K562 (cell line): ENCODE measurements around the gene IFNGR1. TPM values are rescaled to one million over a fixed set of nuclear protein-coding genes. Genes with fewer than 3 reads are reported as not detected.

ENCODE experiments used
- ATAC-seq: fragments of 200-7000 bp; cut with Tn5 transposase; 3 replicates; pipeline ENCODE4 v1.9.1; 2020; ENCODE audit warnings: moderate library complexity
- BruUV-seq: library from RNA; stranded (reverse); fragments of 400-500 nt; replicated peaks from 2 replicates; lab custom pipeline; 2021; lab: Mats Ljungman, UMichigan
- CTCF ChIA-PET: fragments of 300-600 bp; formaldehyde crosslinking; extraction: SDS; loops from one replicate; lab custom pipeline; 2021; ENCODE audit warnings: low intra/inter-chr PET ratio; lab: Yijun Ruan, JAX
- POLR2A ChIA-PET: fragments of 300-600, 350-650 bp; sonication (Branson Sonifier 250); formaldehyde crosslinking; extraction: SDS; loops from one replicate; lab custom pipeline; 2021; ENCODE audit warnings: antibody characterized with exemption, inconsistent platforms; lab: Yijun Ruan, JAX
- DNase-seq, 4 experiments: peaks; one replicate each; pipeline versions ENCODE4 v3.0.0 to v3.0.0-alpha.2; 2011 to 2018; ENCODE audit warnings: low spot score in 3 of 4, mixed read lengths in 3 of 4; ENCODE audit errors: extremely low read depth in 1 of 4
- FAIRE-seq: peaks from 2 replicates; lab custom pipeline; 2011; peaks lifted over from hg19 to GRCh38; lab: Jason Lieb, UNC
- H2AFZ ChIP-seq: 2 replicates; pipeline ENCODE4 v1.6.0; 2011; ENCODE audit warnings: low read depth, low read length, control low read depth, inconsistent platforms
- H3K27ac ChIP-seq: fragments of 200-600 bp; 3 replicates; pipeline ENCODE4 v1.8.0; 2011; ENCODE audit warnings: low read depth, mild to moderate bottlenecking, control low read depth, inconsistent platforms, low read length, moderate library complexity, mixed read lengths; ENCODE audit errors: extremely low read depth
- H3K27me3 ChIP-seq, 2 experiments: fragments of 300-600 bp in 1 of 2; 2 replicates in 1 of 2; 3 replicates in 1 of 2; pipeline versions ENCODE4 v1.6.0 to v1.8.0; 2011; ENCODE audit warnings: inconsistent platforms in 2 of 2, low read length in 2 of 2, mild to moderate bottlenecking in 1 of 2, mixed read lengths in 1 of 2, moderate library complexity in 1 of 2; ENCODE audit not compliant: control insufficient read depth in 2 of 2, insufficient read depth in 2 of 2
- H3K36me3 ChIP-seq: fragments of 300-600 bp; 3 replicates; pipeline ENCODE4 v1.8.0; 2011; ENCODE audit warnings: mild to moderate bottlenecking, low read length, inconsistent platforms; ENCODE audit not compliant: control insufficient read depth, insufficient read depth
- H3K4me1 ChIP-seq, 2 experiments: fragments of 200-600 bp in 1 of 2; replicated peaks in 1 of 2; 2 replicates in 1 of 2; 3 replicates in 1 of 2; pipeline versions ENCODE4 v1.5.1 to v1.8.0; 2011; ENCODE audit warnings: inconsistent platforms in 2 of 2, low read length in 2 of 2, mild to moderate bottlenecking in 1 of 2, mixed read lengths in 1 of 2, moderate library complexity in 1 of 2; ENCODE audit not compliant: control insufficient read depth in 2 of 2, insufficient read depth in 2 of 2
- H3K4me2 ChIP-seq: 2 replicates; pipeline ENCODE4 v1.6.1; 2011; ENCODE audit warnings: low read length, control low read depth, inconsistent platforms, mixed read lengths; ENCODE audit not compliant: insufficient read depth
- H3K4me3 ChIP-seq: fragments of 200-600 bp; sonication (generic), shearing (Covaris generic); 2 replicates; pipeline ENCODE4 v1.5.1; 2016; ENCODE audit warnings: control low read depth, inconsistent platforms
- H3K79me2 ChIP-seq: fragments of 200-600 bp; 3 replicates; pipeline ENCODE4 v1.8.0; 2011; ENCODE audit warnings: low read length, inconsistent platforms; ENCODE audit not compliant: control insufficient read depth, insufficient read depth
- H3K9ac ChIP-seq, 2 experiments: 2 replicates each; pipeline versions ENCODE4 v1.6.0 to v1.6.1; 2011; ENCODE audit warnings: low read depth in 2 of 2, low read length in 2 of 2, control low read depth in 1 of 2, inconsistent platforms in 1 of 2, mild to moderate bottlenecking in 1 of 2, mixed read lengths in 1 of 2; ENCODE audit not compliant: insufficient read depth in 1 of 2
- H3K9me1 ChIP-seq: one replicate; pipeline ENCODE4 v1.6.0; 2011; ENCODE audit warnings: inconsistent platforms, mild to moderate bottlenecking, low read length, moderate library complexity; ENCODE audit not compliant: control insufficient read depth, insufficient read depth
- H3K9me3 ChIP-seq: replicated peaks from 2 replicates; pipeline ENCODE4 v1.5.1; 2011; ENCODE audit warnings: low read depth, low read length, inconsistent platforms; ENCODE audit not compliant: control insufficient read depth, insufficient read depth
- H4K20me1 ChIP-seq: replicated peaks from 2 replicates; pipeline ENCODE4 v1.6.1; 2011; ENCODE audit warnings: low read length, inconsistent platforms, mixed read lengths; ENCODE audit not compliant: control insufficient read depth, insufficient read depth
- LCOR ChIP-seq: sonication (generic); formaldehyde crosslinking; IDR thresholded peaks from 2 replicates; pipeline ENCODE4 v1.8.0; 2022; ENCODE audit warnings: mild to moderate bottlenecking, missing genetic modification reagents
- PCBP1 ChIP-seq: fragments of 200-400 bp; formaldehyde crosslinking; IDR thresholded peaks from 2 replicates; pipeline ENCODE4 v1.6.1; 2018; ENCODE audit warnings: mild to moderate bottlenecking, low read depth, low read length; ENCODE audit not compliant: poor library complexity, severe bottlenecking
- PCBP2 ChIP-seq: fragments of 200-400 bp; formaldehyde crosslinking; IDR thresholded peaks from 2 replicates; pipeline ENCODE4 v1.6.1; 2018; ENCODE audit warnings: low read length, low read depth, mild to moderate bottlenecking, moderate library complexity; ENCODE audit not compliant: poor library complexity, severe bottlenecking
- PKNOX1 ChIP-seq: fragments of 450-650 bp; IDR thresholded peaks from 2 replicates; pipeline ENCODE4 v1.6.1; 2016
- TARDBP ChIP-seq: fragments of 450-650 bp; IDR thresholded peaks from 2 replicates; pipeline ENCODE4 v1.6.1; 2016
- U2AF1 ChIP-seq: fragments of 200-400 bp; formaldehyde crosslinking; optimal IDR thresholded peaks from 2 replicates; pipeline ENCODE3; 2017; ENCODE audit warnings: mild to moderate bottlenecking, low read depth, low read length, moderate library complexity
- ZNF444 ChIP-seq: fragments of 250-450 bp; sonication (Bioruptor Pico); IDR thresholded peaks from 2 replicates; pipeline ENCODE4 v1.4.0; 2020; ENCODE audit warnings: mild to moderate bottlenecking, moderate library complexity
- ZNF584 ChIP-seq: fragments of 200-800 bp; sonication (Bioruptor generic); IDR thresholded peaks from 2 replicates; pipeline ENCODE4 v1.6.1; 2016; ENCODE audit warnings: low read depth, mild to moderate bottlenecking, missing genetic modification characterization, missing compliant biosample characterization
- WGBS: fragments of 100-300 bp; shearing (Covaris generic); methylation state at CpG from one replicate; pipeline ENCODE4 v1.1.6; 2016; ENCODE audit warnings: low coverage, mixed read lengths; ENCODE audit not compliant: insufficient coverage; ENCODE audit errors: missing lambda C conversion rate; 5-methylcytosine and 5-hydroxymethylcytosine counted together
- in situ Hi-C: fragments of 300-500 bp; cut with MboI; formaldehyde crosslinking; loops from 4 replicates; pipeline ENCODE4 v1.15.0; 2018; ENCODE audit warnings: inconsistent platforms, mixed read lengths
- intact Hi-C: fragments of 100-400 bp; cut with micrococcal nuclease; formaldehyde crosslinking; loops from 2 replicates; pipeline ENCODE4 v1.14.2; 2022
- polyA plus RNA-seq, 8 experiments: library from polyadenylated mRNA; depleted of rRNA in 4 of 8; stranded (reverse) in 5 of 8; unstranded in 3 of 8; fragments of >200 nt; fragmentation: Nextera tagmentation in 2 of 8; fragmentation: Illumina TruSeq in 1 of 8; extraction: Ambion mirVana in 2 of 8; extraction: Trizol in 1 of 8; gene quantifications; 2 replicates each; pipeline versions ENCODE4 v1.2.1 to v1.2.3, GENCODE V29; 2011 to 2014; ENCODE audit warnings: inconsistent platforms in 1 of 8, missing spikeins in 1 of 8
- total RNA-seq, 7 experiments: library from RNA; depleted of rRNA in 6 of 7; stranded (reverse); fragments of >200 nt in 6 of 7; fragmentation: Illumina TruSeq in 2 of 7; extraction: Trizol in 2 of 7; gene quantifications; 2 replicates each; pipeline versions ENCODE4 v1.2.1 to v1.2.3, GENCODE V29; 2011 to 2021; ENCODE audit warnings: low replicate concordance in 1 of 7

The IFNGR1 gene
- total and polyA plus RNA-seq, 9 of the 15 experiments (the other 6 are each of a cell fraction or from before 2014, with no cell fraction given), result 14.7 to 47.0 (median 26.7) TPM

- in situ Hi-C loops, result no loop called here
- FAIRE-seq, result no peak
- Histone ChIP-seq H2AFZ (no peak overlapping the region), H3K4me2 (no peak overlapping the region), H4K20me1 (no peaks in the 10 kb centered on the region), H3K9ac (no peak overlapping the region), H3K79me2 (no peaks in the 10 kb centered on the region), H3K9me3 (no peaks in the 10 kb centered on the region; the same call in 1 of the 2 replicates), H3K27ac (no peak overlapping the region), H3K27me3 (no peaks in the 10 kb centered on the region), H3K4me1 (peaks cover 0 to 17% of the 10 kb centered on the region in 2 experiments; a peak in 3 of 5 replicates), H3K36me3 (no peaks in the 10 kb centered on the region), H3K9me1 (no peaks in the 10 kb centered on the region), H3K4me3 (no peak overlapping the region)
- CTCF ChIA-PET, result no interaction called here
- ATAC-seq, result no peak
- intact Hi-C loops, result no loop called here
- no TSS peak for BruUV-seq
- no peak for DNase-seq
- TF ChIP-seq LCOR (CRISPR knock-in tag) (no peak), U2AF1 (no peak), ZNF444 (CRISPR knock-in tag) (no peak), ZNF584 (CRISPR knock-in tag) (no peak), PKNOX1 (no peak), PCBP2 (no peak), PCBP1 (no peak), TARDBP (no peak)
- POLR2A ChIA-PET, result no interaction called here
- WGBS, result 60% methylated on average over 5 of the region's 5 CpGs
Observed at GRCh38 chr6:137176729-137177128, 42.5 kb downstream of the IFNGR1 start.
